HG02973 (cell line): Measurements from ENCODE around the gene FSTL4.

ENCODE experiments used
- ATAC-seq: cut with Tn5 transposase; IDR thresholded peaks from one replicate; pipeline ENCODE4 v1.9.1; 2021; ENCODE audit warnings: moderate library complexity; ENCODE audit not compliant: unreplicated experiment

The FSTL4 gene

DNA sequence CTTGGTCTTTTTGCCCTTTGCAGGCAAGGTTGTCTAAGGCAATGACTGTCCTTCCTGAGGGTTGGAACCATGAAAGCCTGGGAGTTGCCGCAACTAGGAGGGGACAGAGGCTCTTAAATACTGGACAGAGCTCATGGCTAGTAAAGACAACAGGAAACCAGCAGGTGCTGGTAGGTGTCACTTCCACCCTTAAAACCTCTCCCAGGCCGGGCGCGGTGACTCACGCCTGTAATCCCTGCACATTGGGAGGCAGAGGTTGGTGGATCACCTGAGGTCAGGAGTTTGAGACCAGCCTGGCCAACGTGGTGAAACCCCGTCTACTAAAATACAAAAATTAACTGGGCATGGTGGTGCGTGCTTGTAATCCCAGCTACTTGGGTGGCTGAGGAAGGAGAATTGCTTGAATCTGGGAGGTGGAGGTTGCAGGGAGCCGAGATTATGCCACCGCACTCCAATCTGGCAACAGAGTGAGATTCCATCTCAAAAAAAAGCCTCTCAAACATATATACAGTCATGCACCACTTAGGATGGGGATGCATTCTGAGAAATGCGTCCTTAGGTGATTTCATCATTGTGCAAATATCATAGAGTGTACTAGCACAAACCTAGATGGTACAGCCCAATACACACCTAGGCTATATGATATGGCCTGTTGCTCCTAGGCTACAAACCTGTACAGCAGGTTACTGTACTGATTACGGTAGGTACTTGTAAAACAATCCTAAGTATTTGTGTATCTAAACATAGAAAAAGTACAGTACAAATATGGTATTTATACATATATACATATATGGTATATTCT lies 457.9 kb downstream of the FSTL4 start:
- no peak for ATAC-seq

DNA sequence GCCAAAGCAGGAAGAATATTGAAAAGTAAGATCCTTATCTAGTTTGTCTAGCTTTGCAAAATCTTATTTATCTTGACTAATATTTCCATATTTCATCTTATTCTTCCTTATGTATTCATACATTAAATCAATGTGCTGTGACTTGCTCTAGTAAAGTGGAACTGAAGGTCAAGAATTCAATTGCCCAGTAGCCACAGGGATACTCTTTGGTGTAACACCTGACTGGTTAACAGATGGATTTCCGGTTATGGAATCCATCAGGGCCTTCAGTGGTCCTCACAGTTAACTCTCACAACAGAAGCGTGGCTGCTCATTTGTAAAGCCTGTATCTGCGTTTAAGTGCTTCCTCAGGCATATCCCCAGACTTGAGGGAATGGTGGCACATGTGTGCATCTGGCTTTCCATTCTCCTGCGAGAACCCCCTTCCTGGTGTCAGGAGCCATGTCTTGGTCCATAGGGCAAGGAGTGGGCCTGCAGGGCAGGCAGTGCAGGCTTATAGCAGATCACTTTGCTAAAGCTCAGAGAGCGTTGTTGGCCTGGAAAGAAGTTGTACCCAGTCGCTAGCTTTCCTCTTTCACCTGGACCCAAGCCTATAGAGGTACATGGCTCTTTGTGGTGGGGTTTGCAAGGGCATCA lies 461.3 kb downstream of the FSTL4 start:
- no peak for ATAC-seq

DNA sequence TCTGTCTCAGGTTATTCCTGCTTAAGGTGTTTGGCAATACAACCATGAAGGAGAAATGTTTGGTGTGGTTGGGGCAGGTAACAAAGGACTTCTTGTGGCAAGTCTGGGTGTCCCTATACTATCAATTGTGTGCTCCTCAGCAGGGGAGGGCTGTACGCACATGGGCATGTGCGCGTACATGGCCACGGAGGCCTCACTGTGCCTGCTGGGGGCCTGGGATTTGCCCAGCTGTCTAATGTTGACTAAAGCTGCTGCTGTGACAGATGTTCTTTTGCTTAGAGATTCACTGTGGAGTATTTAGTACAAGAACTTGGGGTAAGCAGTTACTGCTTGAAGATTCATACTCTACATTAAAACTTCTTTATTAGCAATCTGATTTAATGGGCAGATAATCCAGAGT lies 463.0 kb downstream of the FSTL4 start:
- no peak for ATAC-seq

DNA sequence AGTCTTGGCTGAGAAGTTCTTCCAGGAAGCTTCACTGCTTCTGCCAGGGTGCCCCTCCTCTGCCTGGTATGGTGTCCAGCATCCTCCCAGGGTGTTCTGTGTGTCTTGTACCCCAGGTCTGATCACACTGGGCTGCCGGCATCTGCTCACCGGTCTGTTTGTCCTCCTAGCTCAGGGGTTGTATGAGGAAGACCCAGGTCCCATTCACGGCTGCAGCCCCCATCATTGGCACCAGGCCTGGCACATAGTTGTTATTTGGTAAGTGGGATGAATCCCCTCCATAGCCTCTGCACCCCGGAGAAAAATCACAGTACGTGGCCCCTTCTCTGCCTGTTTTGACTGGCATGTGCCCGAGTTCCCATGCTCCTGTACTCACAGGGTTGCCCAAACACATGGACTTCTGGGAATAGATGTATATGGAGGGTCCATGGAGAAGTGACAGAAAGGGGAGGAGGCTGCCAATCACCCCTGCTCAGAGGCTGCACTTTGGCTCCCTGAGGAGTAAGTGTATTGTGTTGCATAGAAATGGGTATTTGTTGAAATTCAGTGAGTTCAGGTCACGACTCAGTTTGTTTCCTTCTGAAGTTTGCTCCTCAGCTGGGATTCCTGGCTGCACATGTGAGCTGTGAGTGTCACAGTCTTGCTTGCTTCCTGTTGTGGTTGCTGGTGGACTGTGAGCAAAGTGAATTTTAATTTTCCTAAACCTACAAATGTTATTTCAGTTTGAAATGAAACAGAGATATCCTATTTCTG lies 464.4 kb downstream of the FSTL4 start:
- no peak for ATAC-seq

DNA sequence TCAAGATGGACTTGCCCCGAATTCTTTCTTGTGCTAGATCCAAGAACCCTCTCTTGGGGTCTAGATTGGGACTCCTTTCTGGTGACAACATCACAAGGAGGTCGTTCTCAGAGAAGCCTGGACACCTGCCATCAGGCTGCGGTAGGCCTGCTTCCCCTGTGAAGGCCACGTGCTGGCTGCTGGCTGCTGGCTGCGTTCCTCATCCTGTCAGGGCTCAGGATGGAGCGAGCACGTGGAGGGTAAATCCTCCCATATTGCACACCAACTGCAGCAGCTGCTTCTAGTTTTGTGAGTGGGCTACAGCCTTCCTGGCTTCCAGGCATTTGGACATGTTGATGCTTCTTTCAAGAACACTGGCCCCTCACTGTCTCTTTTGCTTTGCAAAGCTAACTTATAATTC lies 464.9 kb downstream of the FSTL4 start:
- ATAC-seq: no peak
